Keratinocyte (primary cell): ENCODE data around the gene MANBA. TPM values are rescaled to one million over a fixed set of nuclear protein-coding genes. Genes with fewer than 3 reads are reported as not detected.

Experiments
- DNase-seq: peaks from one replicate; pipeline ENCODE4 v3.0.0-alpha.2; 2011; ENCODE audit warnings: low read depth, missing footprints, low spot score
- FAIRE-seq: peaks from 2 replicates; lab custom pipeline; 2011; peaks lifted over from hg19 to GRCh38; lab: Jason Lieb, UNC
- H2AFZ ChIP-seq: 2 replicates; pipeline ENCODE4 v1.6.0; 2012; ENCODE audit warnings: low read length, control low read depth, inconsistent platforms; ENCODE audit not compliant: control insufficient read depth
- H3K27ac ChIP-seq: 2 replicates; pipeline ENCODE4 v1.5.1; 2011; ENCODE audit warnings: low read length; ENCODE audit not compliant: control insufficient read depth, insufficient read depth
- H3K27me3 ChIP-seq: 3 replicates; pipeline ENCODE4 v1.6.0; 2011; ENCODE audit warnings: low read length; ENCODE audit not compliant: control insufficient read depth, insufficient read depth; ENCODE audit errors: extremely low read depth
- H3K36me3 ChIP-seq, 2 experiments: 2 replicates in 1 of 2; 3 replicates in 1 of 2; pipeline ENCODE4 v1.5.1; 2011; ENCODE audit warnings: low read length in 2 of 2, mild to moderate bottlenecking in 1 of 2; ENCODE audit not compliant: control insufficient read depth in 2 of 2, insufficient read depth in 2 of 2; ENCODE audit errors: extremely low read depth in 1 of 2
- H3K4me1 ChIP-seq: 3 replicates; pipeline ENCODE4 v1.5.1; 2011; ENCODE audit warnings: low read length; ENCODE audit not compliant: control insufficient read depth, insufficient read depth; ENCODE audit errors: extremely low read depth
- H3K4me2 ChIP-seq: 3 replicates; pipeline ENCODE4 v1.6.0; 2011; ENCODE audit warnings: low read depth, low read length; ENCODE audit not compliant: control insufficient read depth, insufficient read depth; ENCODE audit errors: extremely low read depth
- H3K4me3 ChIP-seq, 3 experiments: fragments of 200-600 bp in 1 of 3; sonication (generic) in 1 of 3; 2 replicates in 2 of 3; 3 replicates in 1 of 3; pipeline ENCODE4 v1.5.1; 2011 to 2016; ENCODE audit warnings: low read length in 3 of 3, mild to moderate bottlenecking in 3 of 3, control low read depth in 2 of 3, inconsistent platforms in 1 of 3, low read depth in 1 of 3, mixed read lengths in 1 of 3, mixed run types in 1 of 3, moderate library complexity in 1 of 3; ENCODE audit not compliant: control insufficient read depth in 2 of 3, insufficient read depth in 2 of 3; ENCODE audit errors: extremely low read depth in 1 of 3
- H3K79me2 ChIP-seq: 2 replicates; pipeline ENCODE4 v1.6.0; 2012; ENCODE audit warnings: low read length; ENCODE audit not compliant: control insufficient read depth, insufficient read depth
- H3K9ac ChIP-seq: 3 replicates; pipeline ENCODE4 v1.6.0; 2011; ENCODE audit warnings: low read length; ENCODE audit not compliant: control insufficient read depth, insufficient read depth; ENCODE audit errors: extremely low read depth
- H3K9me1 ChIP-seq: 3 replicates; pipeline ENCODE4 v1.6.0; 2011; ENCODE audit warnings: low read length; ENCODE audit not compliant: control insufficient read depth, insufficient read depth; ENCODE audit errors: extremely low read depth
- H3K9me3 ChIP-seq: 2 replicates; pipeline ENCODE4 v1.5.1; 2012; ENCODE audit warnings: low read depth, low read length; ENCODE audit not compliant: control insufficient read depth
- H4K20me1 ChIP-seq: 3 replicates; pipeline ENCODE4 v1.6.0; 2011; ENCODE audit warnings: low read length; ENCODE audit not compliant: control insufficient read depth, insufficient read depth; ENCODE audit errors: extremely low read depth
- CTCF ChIP-seq, 3 experiments: IDR thresholded peaks in 1 of 3; conservative IDR thresholded peaks in 1 of 3; optimal IDR thresholded peaks in 1 of 3; 2 replicates in 2 of 3; 3 replicates in 1 of 3; pipeline versions ENCODE3 to v1.5.1; 2011; ENCODE audit warnings: low read length in 3 of 3, mild to moderate bottlenecking in 3 of 3, moderate library complexity in 2 of 3, control low read depth in 1 of 3, inconsistent platforms in 1 of 3; ENCODE audit not compliant: insufficient read depth in 2 of 3; ENCODE audit errors: extremely low read depth in 1 of 3
- EZH2 ChIP-seq: IDR thresholded peaks from one replicate; pipeline ENCODE4 v1.6.1; 2012; ENCODE audit warnings: inconsistent platforms, mild to moderate bottlenecking, low read length, moderate library complexity
- dilution Hi-C: fragments of 300-500 bp; cut with MboI; formaldehyde crosslinking; loops from one replicate; pipeline ENCODE4 v1.7.0; 2020; ENCODE audit warnings: low sequenced_read_pairs; ENCODE audit not compliant: extremely low pct_ligation_motif_present
- polyA plus RNA-seq, 5 experiments: library from polyadenylated mRNA; depleted of rRNA in 3 of 5; stranded (reverse) in 3 of 5; stranded (forward) in 1 of 5; unstranded in 1 of 5; fragments of >200 nt; gene quantifications; 1 replicate in 1 of 5; 2 replicates in 3 of 5; 3 replicates in 1 of 5; pipeline versions ENCODE4 v1.2.1 to v1.2.3, GENCODE V29; 2011 to 2012; ENCODE audit warnings: missing spikeins in 2 of 5, low read depth in 1 of 5, low replicate concordance in 1 of 5

MANBA gene
- polyA plus RNA-seq, 1 donor (not counting 4 experiments of a cell fraction or from before 2014, with no cell fraction given): 9.3 TPM

- H3K9ac ChIP-seq: peak overlapping the region; percentile 89
- no peaks in the 10 kb centered on the region for H3K9me1 ChIP-seq
- no peaks in the 10 kb centered on the region for H3K36me3 ChIP-seq
- peaks cover 19% of the 10 kb centered on the region for H3K79me2 ChIP-seq
- no peaks in the 10 kb centered on the region for H3K27me3 ChIP-seq
- dilution Hi-C loops: no loop called here
- H3K4me1 ChIP-seq: peaks cover 9% of the 10 kb centered on the region
- H3K27ac ChIP-seq: no peak overlapping the region
- no peak for TF ChIP-seq CTCF (optimal IDR thresholded peaks at IDR 0.05 in 1 of 3, IDR thresholded peaks at IDR 0.05 in 1 of 3, conservative IDR thresholded peaks at IDR 0.05 in 1 of 3; ENCODE audit: extremely low read depth in 1 of 3, insufficient read depth in 2 of 3, low read length in 3 of 3)
- no peak for TF ChIP-seq EZH2
- peak overlapping the region; percentile 94 for H2AFZ ChIP-seq
- H3K4me2 ChIP-seq: peak overlapping the region; percentile 100
- no peak for DNase-seq
- FAIRE-seq: peak; percentile 51
- peak overlapping the region; percentile 72 to 91 (median 74) for H3K4me3 ChIP-seq
- no peaks in the 10 kb centered on the region for H4K20me1 ChIP-seq
- H3K9me3 ChIP-seq: no peaks in the 10 kb centered on the region
These were observed 531 bp upstream of the MANBA start for GRCh38 chr4:102761296-102761701.

GRCh38 chr4:102759831-102760644 lies 730 bp downstream of the MANBA start:
- H3K27ac ChIP-seq: peak overlapping the region; percentile 67
- peak overlapping the region; percentile 100 for H3K4me2 ChIP-seq
- H3K36me3 ChIP-seq: no peaks in the 10 kb centered on the region
- no peak for DNase-seq
- H3K27me3 ChIP-seq: no peaks in the 10 kb centered on the region
- dilution Hi-C loops: no loop called here
- no peaks in the 10 kb centered on the region for H3K9me3 ChIP-seq
- peak overlapping the region; percentile 89 for H3K9ac ChIP-seq
- no peaks in the 10 kb centered on the region for H4K20me1 ChIP-seq
- H2AFZ ChIP-seq: peak overlapping the region; percentile 94
- no peaks in the 10 kb centered on the region for H3K9me1 ChIP-seq
- H3K79me2 ChIP-seq: peaks cover 19% of the 10 kb centered on the region
- peaks cover 9% of the 10 kb centered on the region for H3K4me1 ChIP-seq
- TF ChIP-seq EZH2 (no peak), CTCF (optimal IDR thresholded peaks at IDR 0.05 in 1 of 3, IDR thresholded peaks at IDR 0.05 in 1 of 3, conservative IDR thresholded peaks at IDR 0.05 in 1 of 3; ENCODE audit: extremely low read depth in 1 of 3, insufficient read depth in 2 of 3, low read length in 3 of 3) (no peak)
- FAIRE-seq: peak; percentile 68
- H3K4me3 ChIP-seq: peak overlapping the region; percentile 72 to 91 (median 74)
